ENCODE data around the gene RREB1. TPM values are rescaled to one million over a fixed set of nuclear protein-coding genes. Genes with fewer than 3 reads are reported as not detected.

RREB1 gene
- total and polyA plus RNA-seq, 2 experiments from 2014 or later: 8.5 to 25.5 TPM

- TF ChIP-seq ZNF462 (CRISPR knock-in tag; IDR thresholded peaks at IDR 0.05) (no peak), ZNF114 (CRISPR knock-in tag; IDR thresholded peaks at IDR 0.05) (no peak), NANOG (IDR thresholded peaks at IDR 0.05; ENCODE audit: borderline replicate concordance) (no peak), JUNB (IDR thresholded peaks at IDR 0.05; ENCODE audit: unreplicated experiment) (no peak), EZH2phosphoT487 (IDR thresholded peaks at IDR 0.05; ENCODE audit: unreplicated experiment) (no peak), STAT1 (IDR thresholded peaks at IDR 0.05; ENCODE audit: unreplicated experiment) (no peak), CTCF (conservative IDR thresholded peaks at IDR 0.05; ENCODE audit: low read depth in 2 of 2) (no peak)
These were observed 73.0 kb downstream of the RREB1 start (continued) for GRCh38 chr6:7180751-7181150.

- Mint-ChIP-seq H3K9me3 (no peaks in the 10 kb centered on the region), H3K4me3 (no peak overlapping the region), H3K27ac (no peak overlapping the region), H3K4me1 (no peaks in the 10 kb centered on the region; the same call in 2 of the 3 replicates), H3K27me3 (ENCODE audit: insufficient read depth, low read depth, poor library complexity) (no peaks in the 10 kb centered on the region), H3K36me3 (ENCODE audit: low read depth) (peaks cover 42% of the 10 kb centered on the region)
- Histone ChIP-seq H3K9me2 (ENCODE audit: insufficient read depth) (no peaks in the 10 kb centered on the region), H3K36me3 (ENCODE audit: insufficient read depth) (peaks cover 4% of the 10 kb centered on the region; the same call in 1 of the 2 replicates), H3F3A (replicated peaks; ENCODE audit: low read depth) (no peaks in the 10 kb centered on the region), H4K20me1 (replicated peaks; ENCODE audit: insufficient read depth) (no peaks in the 10 kb centered on the region), H2AFZ (no peak overlapping the region), H3K4me3 (no peak overlapping the region), H3K79me2 (replicated peaks; ENCODE audit: insufficient read depth) (no peaks in the 10 kb centered on the region), H3K27me3 (ENCODE audit: insufficient read depth) (no peaks in the 10 kb centered on the region), H3K4me2 (no peak overlapping the region), H3K27ac (ENCODE audit: low read depth) (no peak overlapping the region), H3K4me1 (ENCODE audit: insufficient read depth) (no peaks in the 10 kb centered on the region)
- DNase-seq (ENCODE audit: low spot score) (no peak), ATAC-seq (no peak)
- TF ChIP-seq EZH2phosphoT487 (IDR thresholded peaks at IDR 0.05; ENCODE audit: unreplicated experiment) (no peak), CREB1 (CRISPR knock-in tag; IDR thresholded peaks at IDR 0.05; ENCODE audit: low read depth) (no peak), NANOG (IDR thresholded peaks at IDR 0.05; ENCODE audit: borderline replicate concordance) (no peak), STAT1 (IDR thresholded peaks at IDR 0.05; ENCODE audit: unreplicated experiment) (no peak), POLR2AphosphoS5 (IDR thresholded peaks at IDR 0.05; ENCODE audit: low read depth) (no peak), ZNF114 (CRISPR knock-in tag; IDR thresholded peaks at IDR 0.05) (no peak), ZNF331 (CRISPR knock-in tag; IDR thresholded peaks at IDR 0.05; ENCODE audit: low read depth) (no peak), JUNB (IDR thresholded peaks at IDR 0.05; ENCODE audit: unreplicated experiment) (no peak)
These were observed 75.9 kb downstream of the RREB1 start for GRCh38 chr6:7183707-7184106.

Data from GM23338 (cell line).